ENCODE measurements around the gene CHKB.
"Not testable (repeated sequence)": the region's sequence is repeated elsewhere in the genome, so short reads cannot be mapped to it uniquely, and the experiment has no call there.

Gene CHKB

DNA sequence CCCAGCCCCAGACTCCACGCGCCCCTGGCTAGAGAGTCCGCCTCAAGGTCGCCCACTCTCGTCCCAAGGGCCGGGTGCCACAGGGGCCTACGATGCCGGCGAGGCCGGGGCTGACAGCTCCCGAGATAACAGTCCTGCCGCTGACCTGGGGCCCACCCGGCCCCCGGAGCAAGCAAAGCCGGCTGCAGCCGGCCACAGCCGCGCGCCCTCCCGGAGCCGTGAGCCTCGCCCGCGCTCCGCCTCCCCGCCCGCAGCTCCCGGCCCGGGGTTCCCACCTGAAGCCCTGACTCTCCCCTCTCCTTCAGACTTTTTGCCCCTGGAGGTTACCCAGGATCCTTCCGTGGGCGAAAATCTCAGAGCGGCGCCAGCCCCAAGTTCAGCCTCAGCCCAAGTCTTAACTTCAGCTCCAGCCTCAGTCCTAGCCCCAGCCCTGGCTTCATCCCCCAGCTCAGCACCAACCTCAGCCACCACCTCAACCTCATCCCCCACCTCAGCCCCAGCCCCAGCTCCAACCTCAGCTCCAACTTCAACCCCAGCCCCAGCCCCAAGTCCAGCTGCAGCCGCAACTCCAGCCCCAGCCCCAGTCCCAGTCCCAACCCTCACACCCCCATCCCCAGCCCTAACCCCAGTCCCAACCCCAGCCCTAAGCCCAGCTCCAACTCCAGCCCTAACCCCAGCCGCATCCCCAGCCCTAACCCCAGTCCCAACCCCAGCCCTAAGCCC lies 35.2 kb downstream of the CHKB start:
- DNase-seq: no peak

DNA sequence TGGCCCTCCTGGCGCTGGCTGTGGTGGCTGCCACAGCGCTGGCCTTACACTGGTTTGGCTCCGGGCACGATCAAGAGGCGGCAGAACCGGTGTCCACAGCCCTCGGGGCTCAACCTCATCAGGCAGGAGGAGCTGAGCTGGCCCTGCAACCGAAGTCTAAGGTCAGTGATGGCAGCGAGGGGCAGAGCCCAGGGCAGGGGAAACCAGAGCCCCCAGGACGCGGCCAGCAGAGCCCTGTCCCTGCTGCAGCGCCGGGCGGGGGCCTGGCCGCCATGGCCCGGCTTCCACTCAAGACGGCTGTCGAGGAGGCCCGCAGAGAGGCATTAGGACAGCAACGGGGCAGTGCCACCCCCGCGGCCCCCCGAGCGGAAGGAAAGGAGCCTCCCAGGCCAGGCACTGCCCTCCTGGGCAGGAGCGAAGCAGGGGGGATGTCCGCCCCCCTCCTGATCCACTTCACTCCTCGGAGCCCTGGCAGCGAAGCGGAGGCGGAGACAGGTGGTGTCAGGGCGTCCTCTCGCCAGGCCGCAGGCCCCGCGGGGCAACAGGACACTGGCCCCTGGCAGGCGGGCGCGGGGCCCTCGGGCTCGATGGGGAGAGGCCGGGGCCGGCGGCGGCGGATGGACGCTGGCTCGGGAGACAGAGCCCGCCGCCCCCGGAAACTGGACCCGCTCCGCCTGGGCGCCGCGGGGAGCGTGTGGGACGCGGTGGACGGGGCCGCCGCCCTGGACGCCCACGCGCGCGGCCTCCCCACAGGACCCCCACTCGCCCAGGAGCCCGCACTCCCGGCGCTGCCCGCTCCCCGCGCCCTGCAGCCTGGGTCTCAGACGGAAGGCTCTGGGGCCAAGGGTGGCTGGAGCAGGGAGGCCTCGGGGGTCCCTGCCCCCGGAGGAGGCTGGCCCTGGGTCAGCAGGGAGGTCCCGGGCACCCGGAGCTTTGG lies 36.1 kb downstream of the CHKB start:
- DNase-seq: no peak

- DNase-seq: no peak
These were observed 36.9 kb downstream of the CHKB start, which contains the start of gene KLHDC7B for GRCh38 chr22:50545522-50546325. Gene KLHDC7B, plus strand, starts transcription at chr22:50545899. Its CDS starts 345 bp downstream, at chr22:50546244.

- DNase-seq: no peak
These were observed 37.8 kb downstream of the CHKB start for GRCh38 chr22:50544746-50545253.

GRCh38 chr22:50544078-50544745 lies 38.4 kb downstream of the CHKB start:
- DNase-seq: peak in 1 of 2 donors; percentile 48

DNA sequence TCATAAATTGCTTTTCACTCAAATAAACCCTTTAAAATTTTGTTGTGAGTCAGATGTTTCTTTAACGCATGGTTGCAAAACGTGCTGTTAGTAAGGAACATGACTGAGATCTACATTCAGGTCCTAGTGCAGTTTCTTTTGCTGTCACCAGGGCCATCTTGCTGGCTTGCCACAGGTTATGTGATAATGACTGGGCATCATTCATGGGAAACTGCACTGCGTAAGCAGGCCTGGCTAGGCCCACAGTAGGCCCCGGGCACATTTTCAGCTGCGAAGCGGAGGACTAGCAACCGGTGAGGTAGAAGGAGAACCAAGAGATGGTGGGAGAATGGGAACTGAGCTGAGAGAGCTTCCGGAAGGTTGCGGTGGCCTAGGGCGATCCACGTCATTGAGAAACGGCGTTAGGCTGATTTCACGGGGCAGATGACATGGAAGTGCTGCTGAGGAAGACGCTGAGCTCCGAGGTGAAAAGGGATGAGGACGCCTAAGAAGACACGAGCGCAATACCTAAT lies 40.2 kb downstream of the CHKB start:
- no peak for DNase-seq

GRCh38 chr22:50541667-50542026 lies 41.0 kb downstream of the CHKB start:
- DNase-seq: not testable (repeated sequence)

DNA sequence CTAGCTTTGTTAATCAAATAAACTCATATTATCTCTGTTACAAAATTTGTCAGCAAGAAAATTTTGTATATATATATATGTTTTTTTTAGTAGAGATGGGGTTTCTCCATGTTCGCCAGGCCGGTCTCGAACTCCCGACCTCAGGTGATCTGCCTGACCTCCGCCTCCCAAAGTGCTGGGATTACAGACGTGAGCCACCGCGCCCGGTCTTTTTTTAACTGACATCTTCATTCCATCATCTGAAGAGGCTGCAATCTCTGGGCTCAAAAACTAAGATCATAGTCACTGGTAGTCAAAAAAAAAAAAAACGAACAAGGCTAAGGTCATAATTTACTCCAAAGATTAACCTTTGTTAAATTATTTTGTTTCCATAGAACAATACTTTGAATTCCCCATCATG lies 42.3 kb downstream of the CHKB start:
- no peak for DNase-seq

GRCh38 chr22:50537765-50538164 lies 44.9 kb downstream of the CHKB start:
- no peak for DNase-seq

DNA sequence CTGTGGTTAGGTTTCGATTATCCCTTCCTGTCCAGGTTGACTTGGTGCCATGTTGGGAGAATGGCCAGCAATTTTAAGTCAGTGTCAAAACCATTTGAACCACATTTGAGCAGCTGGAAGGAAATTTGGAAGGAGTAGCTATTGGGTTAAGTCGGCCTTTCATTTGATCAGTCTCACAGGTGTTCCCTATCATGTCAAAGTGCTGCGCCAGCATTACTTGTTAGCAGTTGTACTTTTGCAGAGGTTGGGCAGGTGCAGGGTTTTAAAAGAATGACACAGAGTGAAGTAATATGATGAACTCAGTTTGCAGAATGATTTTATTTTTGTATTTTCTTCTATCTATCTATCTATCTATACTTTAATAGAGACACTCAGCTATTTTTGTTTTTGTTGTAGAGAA lies 46.4 kb downstream of the CHKB start:
- no peak for DNase-seq

DNA sequence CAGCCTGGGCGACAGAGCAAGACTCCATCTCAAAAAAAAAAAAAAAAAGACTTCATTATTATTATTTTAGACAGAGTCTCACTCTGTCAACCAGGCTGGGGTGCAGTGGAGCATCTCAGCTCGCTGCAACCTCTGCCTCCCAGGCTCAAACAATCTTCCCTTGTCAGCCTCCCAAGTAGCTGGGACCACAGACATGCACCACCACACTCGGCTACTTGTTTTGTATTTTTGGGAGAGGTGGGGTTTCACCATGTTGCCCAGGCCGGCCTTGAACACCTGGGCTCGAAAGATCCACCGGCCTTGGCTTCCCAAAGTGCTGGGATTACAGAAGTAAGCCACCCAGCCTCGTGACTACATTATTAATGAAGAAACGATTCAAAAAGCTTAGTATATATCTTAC lies 47.5 kb downstream of the CHKB start:
- no peak for DNase-seq

- not testable (repeated sequence) for DNase-seq
These were observed 48.6 kb downstream of the CHKB start for GRCh38 chr22:50533856-50534711.

DNA sequence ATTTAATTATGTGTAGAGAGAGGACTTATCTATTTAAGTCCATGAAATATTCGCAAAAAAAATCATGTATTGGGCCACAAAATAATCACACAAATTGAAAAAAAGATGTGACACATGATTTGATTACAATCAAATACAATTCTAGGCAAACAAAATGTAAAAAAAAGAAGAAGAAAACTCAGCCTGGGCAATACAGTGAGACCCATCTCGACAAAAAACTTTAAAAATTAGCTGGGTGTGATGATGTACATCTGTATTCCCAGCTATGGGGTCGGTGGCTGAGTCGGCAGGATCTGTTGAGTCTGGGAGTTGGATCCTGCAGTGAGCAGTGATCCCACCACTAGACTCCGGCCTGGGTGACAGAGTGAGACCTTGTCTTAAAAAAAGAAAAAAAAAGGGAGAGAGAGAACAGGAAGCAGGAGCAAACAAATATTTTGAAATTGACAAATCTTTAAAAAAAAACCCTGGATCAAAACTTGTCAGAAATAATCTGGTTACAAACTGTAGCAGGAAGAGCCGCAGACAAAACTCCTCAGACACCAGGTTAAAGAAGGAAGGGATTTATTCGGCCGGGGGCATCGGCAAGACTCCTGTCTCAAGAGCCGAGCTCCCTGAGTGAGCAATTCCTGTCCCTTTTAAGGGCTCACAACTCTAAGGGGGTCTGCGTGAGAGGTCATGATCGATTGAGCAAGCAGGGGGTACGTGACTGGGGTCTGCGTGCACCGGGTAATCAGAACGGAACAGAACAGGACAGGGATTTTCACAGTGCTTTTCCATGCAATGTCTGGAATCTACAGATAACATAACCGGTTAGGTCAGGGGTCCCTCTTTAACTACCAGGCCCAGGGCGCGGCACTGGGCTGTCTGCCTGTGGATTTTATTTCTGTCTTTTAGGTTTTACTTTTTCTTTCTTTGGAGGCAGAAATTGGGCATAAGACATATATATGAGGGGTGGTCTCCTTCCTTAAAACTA lies 49.5 kb downstream of the CHKB start:
- no peak for DNase-seq

GRCh38 chr22:50531962-50532674 lies 50.5 kb downstream of the CHKB start:
- DNase-seq: no peak

- DNase-seq: no peak
These were observed 51.1 kb downstream of the CHKB start for GRCh38 chr22:50531546-50531961.

DNA sequence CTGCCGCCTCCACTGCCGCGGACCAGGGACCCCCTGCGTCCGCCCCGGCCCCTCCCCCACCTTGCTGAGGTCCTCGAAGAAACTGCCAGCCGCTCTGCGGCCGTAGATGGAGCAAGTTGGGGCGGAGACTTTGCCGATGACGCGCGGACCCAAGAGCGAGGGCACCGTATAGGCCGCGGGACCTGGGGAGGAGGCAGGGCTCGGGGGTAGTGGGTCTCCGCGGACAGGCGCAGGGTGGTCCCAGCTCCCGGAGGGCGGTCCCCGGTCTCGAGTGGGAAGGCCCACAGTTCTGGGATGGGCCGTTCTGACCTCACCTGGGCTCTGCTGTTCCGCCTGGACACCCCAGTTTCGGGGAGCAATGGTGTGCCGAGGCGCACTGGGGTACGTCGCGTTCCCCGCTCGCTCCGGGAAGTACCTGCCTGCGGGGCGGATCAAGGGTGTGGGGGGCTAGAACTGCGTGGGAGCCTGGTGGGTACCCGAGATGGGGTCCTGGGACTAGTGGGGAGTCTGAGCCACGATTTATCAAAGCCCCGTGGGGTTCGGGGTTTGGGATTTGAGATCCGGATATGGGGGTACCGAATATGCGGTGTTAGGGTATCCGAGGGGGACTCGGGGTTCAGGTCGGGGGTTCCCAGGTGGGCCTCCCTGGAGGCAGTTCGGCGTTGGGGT lies 51.6 kb downstream of the CHKB start:
- no peak for DNase-seq

DNA sequence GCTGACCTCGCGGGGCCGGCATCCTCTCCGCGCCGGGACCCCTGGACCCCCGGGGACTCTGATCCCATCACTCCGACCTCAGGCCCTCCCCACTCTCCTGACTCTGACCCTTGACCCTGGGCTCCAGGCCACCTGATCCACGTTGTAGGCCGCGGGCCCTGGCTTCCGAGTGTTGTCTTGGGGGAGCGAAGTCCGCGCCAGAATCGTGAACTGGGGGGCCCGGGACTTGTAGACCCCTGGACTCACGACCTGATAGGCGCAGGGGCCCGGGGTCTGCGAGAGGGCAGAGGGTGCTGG lies 52.1 kb downstream of the CHKB start:
- no peak for DNase-seq

DNA sequence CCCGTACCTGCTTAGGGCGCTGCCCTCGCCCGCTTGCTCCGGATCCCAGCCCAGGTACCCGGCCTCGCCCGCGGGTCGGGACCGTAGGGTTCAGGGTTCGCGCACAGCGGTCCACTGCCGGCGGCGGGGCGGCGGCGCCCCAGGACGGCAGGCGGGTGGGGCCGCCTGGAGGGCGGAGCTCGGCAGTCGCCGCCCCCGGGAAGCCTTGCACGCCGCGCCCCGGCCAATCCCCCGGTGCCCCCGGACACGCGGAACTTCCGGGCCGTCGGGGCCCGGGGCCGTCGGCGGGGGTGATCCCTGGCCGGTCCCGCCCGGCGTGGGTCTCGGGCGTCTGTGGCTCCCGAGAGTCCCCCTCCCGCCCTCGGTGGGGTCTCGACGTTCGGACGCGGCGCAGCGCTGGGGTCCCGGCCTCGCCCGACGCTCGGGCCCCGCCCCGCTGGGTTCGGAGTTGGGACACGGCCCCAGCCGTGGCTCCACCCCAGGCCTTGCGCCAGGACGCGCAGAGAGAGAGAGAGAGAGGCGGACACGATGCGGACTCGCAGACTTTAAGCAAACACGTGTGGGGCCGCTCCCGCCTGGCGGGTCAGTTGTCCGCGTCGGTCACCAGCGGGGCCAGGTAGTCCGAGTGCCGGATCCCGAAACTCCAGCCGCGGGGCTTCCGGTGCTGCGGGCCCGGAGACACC lies 52.6 kb downstream of the CHKB start, which contains the start of gene TYMP:
TYMP (minus strand) TSS at position 116 of the 683 bp plus-strand sequence. CDS start 303 bp downstream, outside the sequence.
- DNase-seq: no peak

All from hippocampal formation (tissue), 2 donors.